Bronchial epithelial cell (primary cell): ENCODE measurements around the gene ANKRD22. TPM values are rescaled to one million over a fixed set of nuclear protein-coding genes. Genes with fewer than 3 reads are reported as not detected.

Experiments
- DNase-seq: peaks from one replicate; pipeline ENCODE4 v3.0.0-alpha.2; 2010; ENCODE audit warnings: low read depth
- FAIRE-seq: peaks from 2 replicates; lab custom pipeline; 2011; peaks lifted over from hg19 to GRCh38; lab: Jason Lieb, UNC
- H3K27me3 ChIP-seq: 2 replicates; pipeline ENCODE4 v1.5.1; 2011; ENCODE audit warnings: low read length; ENCODE audit not compliant: control insufficient read depth, insufficient read depth
- H3K36me3 ChIP-seq: 2 replicates; pipeline ENCODE4 v1.5.1; 2011; ENCODE audit warnings: low read length; ENCODE audit not compliant: control insufficient read depth, insufficient read depth
- H3K4me3 ChIP-seq: 2 replicates; pipeline ENCODE4 v1.5.1; 2011; ENCODE audit warnings: mild to moderate bottlenecking, low read depth, low read length, control low read depth
- CTCF ChIP-seq: IDR thresholded peaks from 2 replicates; pipeline ENCODE4 v1.5.1; 2011; ENCODE audit warnings: mild to moderate bottlenecking, moderate library complexity, low read length, control low read depth, inconsistent platforms; ENCODE audit not compliant: insufficient read depth, severe bottlenecking
- total RNA-seq: library from RNA; depleted of rRNA; stranded (reverse); fragments of >200 nt; gene quantifications from 2 replicates; pipeline ENCODE4 v1.2.1, GENCODE V29; 2014

The ANKRD22 gene
- total RNA-seq, 1 donor from 2014 or later, result 5.3 TPM

- Histone ChIP-seq H3K36me3 (no peaks in the 10 kb centered on the region), H3K27me3 (no peaks in the 10 kb centered on the region), H3K4me3 (no peak overlapping the region)
- peak; percentile 95 for DNase-seq
- no peak for TF ChIP-seq CTCF
- no peak for FAIRE-seq
Measured at GRCh38 chr10:88820748-88821401, 30.8 kb downstream of the ANKRD22 start.

GRCh38 chr10:88819290-88819689 lies 32.4 kb downstream of the ANKRD22 start:
- TF ChIP-seq CTCF, result no peak
- FAIRE-seq, result no peak
- no peak for DNase-seq
- no peaks in the 10 kb centered on the region for H3K27me3 ChIP-seq
- no peak overlapping the region for H3K4me3 ChIP-seq
- no peaks in the 10 kb centered on the region for H3K36me3 ChIP-seq

- no peak overlapping the region for H3K4me3 ChIP-seq
- no peak for DNase-seq
- TF ChIP-seq CTCF, result no peak
- no peaks in the 10 kb centered on the region for H3K27me3 ChIP-seq
- H3K36me3 ChIP-seq, result no peaks in the 10 kb centered on the region
- FAIRE-seq, result no peak
Measured at GRCh38 chr10:88813200-88813599, 38.4 kb downstream of the ANKRD22 start.

- no peaks in the 10 kb centered on the region for H3K27me3 ChIP-seq
- no peak overlapping the region for H3K4me3 ChIP-seq
- peak; percentile 72 for TF ChIP-seq CTCF
- no peaks in the 10 kb centered on the region for H3K36me3 ChIP-seq
- FAIRE-seq (no peak), DNase-seq (peak; percentile 85)
Measured at GRCh38 chr10:88810196-88810961, 41.3 kb downstream of the ANKRD22 start.

GRCh38 chr10:88809621-88810020 lies 42.0 kb downstream of the ANKRD22 start:
- TF ChIP-seq CTCF, result no peak
- DNase-seq (no peak), FAIRE-seq (no peak)
- no peaks in the 10 kb centered on the region for H3K36me3 ChIP-seq
- no peaks in the 10 kb centered on the region for H3K27me3 ChIP-seq
- no peak overlapping the region for H3K4me3 ChIP-seq
